Ectodermal cell (in vitro differentiated cells): ENCODE measurements around the gene SPRED3. TPM values are rescaled to one million over a fixed set of nuclear protein-coding genes. Genes with fewer than 3 reads are reported as not detected.
A peak's percentile ranks its signal among the peaks of the same experiment; 100 is the strongest.
"Not testable (repeated sequence)": the region's sequence is repeated elsewhere in the genome, so short reads cannot be mapped to it uniquely, and the experiment has no call there.

Experiments
- H3K27ac ChIP-seq: 2 replicates; pipeline ENCODE4 v1.7.0; 2013; ENCODE audit warnings: mild to moderate bottlenecking, low read depth, low read length; ENCODE audit not compliant: insufficient read depth, poor library complexity, severe bottlenecking
- H3K27me3 ChIP-seq: 2 replicates; pipeline ENCODE4 v1.7.0; 2013; ENCODE audit warnings: mild to moderate bottlenecking, low read length; ENCODE audit not compliant: insufficient read depth, control insufficient read depth, poor library complexity, severe bottlenecking
- H3K36me3 ChIP-seq: one replicate; pipeline ENCODE4 v1.7.0; 2013; ENCODE audit warnings: low read length; ENCODE audit not compliant: control insufficient read depth, insufficient read depth
- H3K4me1 ChIP-seq: one replicate; pipeline ENCODE4 v1.7.0; 2013; ENCODE audit warnings: low read length; ENCODE audit not compliant: control insufficient read depth, insufficient read depth
- H3K4me3 ChIP-seq: 2 replicates; pipeline ENCODE4 v1.7.0; 2013; ENCODE audit warnings: low read depth, low read length, control low read depth; ENCODE audit not compliant: insufficient read depth
- H3K9me3 ChIP-seq: 2 replicates; pipeline ENCODE4 v1.7.0; 2013; ENCODE audit warnings: mild to moderate bottlenecking, low read length, moderate library complexity; ENCODE audit not compliant: control insufficient read depth
- WGBS, 2 experiments: methylation state at CpG; one replicate each; pipeline ENCODE4 v1.1.7; 2013; ENCODE audit warnings: missing lambda C conversion rate in 2 of 2; 5-methylcytosine and 5-hydroxymethylcytosine counted together
- polyA plus RNA-seq, 4 experiments: library from polyadenylated mRNA; stranded (reverse); fragments of 50-300 nt; gene quantifications; one replicate each; pipeline ENCODE4 v1.2.3, GENCODE V29; 2013

The SPRED3 gene, protein sequence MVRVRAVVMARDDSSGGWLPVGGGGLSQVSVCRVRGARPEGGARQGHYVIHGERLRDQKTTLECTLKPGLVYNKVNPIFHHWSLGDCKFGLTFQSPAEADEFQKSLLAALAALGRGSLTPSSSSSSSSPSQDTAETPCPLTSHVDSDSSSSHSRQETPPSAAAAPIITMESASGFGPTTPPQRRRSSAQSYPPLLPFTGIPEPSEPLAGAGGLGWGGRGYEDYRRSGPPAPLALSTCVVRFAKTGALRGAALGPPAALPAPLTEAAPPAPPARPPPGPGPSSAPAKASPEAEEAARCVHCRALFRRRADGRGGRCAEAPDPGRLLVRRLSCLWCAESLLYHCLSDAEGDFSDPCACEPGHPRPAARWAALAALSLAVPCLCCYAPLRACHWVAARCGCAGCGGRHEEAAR
- polyA plus RNA-seq (2013, experiment 1 of 4) = 2.3 TPM
- polyA plus RNA-seq (2013, experiment 2 of 4) = 2.3 TPM
- 1.2 TPM for polyA plus RNA-seq (2013, experiment 3 of 4)
- polyA plus RNA-seq (2013, experiment 4 of 4) = 2.1 TPM

DNA sequence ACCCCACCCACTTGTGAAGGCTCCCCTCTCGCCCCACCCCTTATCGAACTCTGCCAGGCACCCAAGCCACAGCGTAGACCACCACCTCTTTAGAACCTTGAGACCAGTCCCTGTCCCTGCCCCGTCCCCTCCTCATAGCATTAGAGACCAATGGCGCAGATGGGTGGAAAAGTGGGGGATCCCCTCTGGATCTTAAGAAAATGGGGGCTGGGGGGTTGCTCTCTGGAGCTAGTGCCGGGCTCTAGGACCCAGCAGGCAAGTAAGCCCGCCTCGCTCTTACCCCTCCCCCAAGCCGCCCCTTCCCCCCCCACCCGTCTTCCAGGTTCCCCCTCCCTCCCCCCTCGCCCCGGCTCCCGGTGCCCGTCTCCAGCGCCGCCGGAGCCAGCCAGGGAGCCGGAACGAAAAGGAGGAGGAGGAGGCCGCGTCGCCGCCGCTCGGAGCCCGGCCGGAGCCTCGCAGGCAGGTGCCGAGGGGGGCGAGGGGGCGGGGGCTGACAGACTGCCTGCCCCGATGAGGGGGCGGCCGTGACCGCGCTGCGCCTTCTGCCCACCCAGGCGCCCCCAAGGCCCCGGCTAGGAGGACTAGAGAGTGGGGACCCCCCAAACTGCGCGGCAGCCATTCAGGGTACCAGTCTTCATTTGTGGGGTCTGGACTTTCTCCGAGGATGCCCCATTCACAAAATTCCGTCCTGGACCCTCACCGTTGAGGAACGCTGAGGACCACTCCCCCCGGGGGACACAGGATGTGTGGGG lies at the start of gene SPRED3:
SPRED3 (plus strand) TSS at position 349 of the 752 bp plus-strand sequence. CDS start 1,606 bp downstream, outside the sequence.
- Histone ChIP-seq H3K27ac (peak within 1 kb of the TSS; percentile 68), H3K4me3 (peak within 1 kb of the TSS; percentile 70), H3K27me3 (peaks cover 43% of the 10 kb centered on the region), H3K9me3 (no peaks in the 10 kb centered on the region), H3K4me1 (peaks cover 2% of the 10 kb centered on the region), H3K36me3 (no peaks in the 10 kb centered on the region)
- 1% methylated on average over 42 of the region's 46 CpGs for WGBS, 2 experiments

DNA sequence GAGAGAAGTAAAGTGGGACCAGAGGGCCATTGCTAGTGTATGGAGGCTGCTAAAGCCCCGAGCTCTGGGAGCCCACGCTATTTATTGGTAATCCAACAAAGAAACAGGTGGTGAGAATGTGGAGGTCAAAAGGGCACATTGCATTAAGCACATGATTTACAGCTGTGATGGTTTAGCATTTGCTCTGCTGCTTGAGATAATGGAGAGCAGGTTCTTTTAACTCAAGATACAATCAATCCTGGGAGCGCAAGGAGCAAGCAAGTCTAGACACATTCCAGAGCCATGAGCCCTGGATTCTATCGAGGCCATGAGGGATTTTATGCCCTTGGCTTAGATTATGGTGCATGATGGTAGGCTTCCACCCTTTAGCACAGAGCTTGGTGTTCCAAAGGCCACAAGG lies 49.5 kb upstream of the SPRED3 start:
- H3K36me3 ChIP-seq, H3K27me3 ChIP-seq, H3K4me1 ChIP-seq, H3K9me3 ChIP-seq, H3K4me3 ChIP-seq: not testable (repeated sequence)
- 48 to 67% methylated on average over 4 of the region's 4 CpGs for WGBS, 2 experiments
- H3K27ac ChIP-seq = peak overlapping the region; percentile 36

DNA sequence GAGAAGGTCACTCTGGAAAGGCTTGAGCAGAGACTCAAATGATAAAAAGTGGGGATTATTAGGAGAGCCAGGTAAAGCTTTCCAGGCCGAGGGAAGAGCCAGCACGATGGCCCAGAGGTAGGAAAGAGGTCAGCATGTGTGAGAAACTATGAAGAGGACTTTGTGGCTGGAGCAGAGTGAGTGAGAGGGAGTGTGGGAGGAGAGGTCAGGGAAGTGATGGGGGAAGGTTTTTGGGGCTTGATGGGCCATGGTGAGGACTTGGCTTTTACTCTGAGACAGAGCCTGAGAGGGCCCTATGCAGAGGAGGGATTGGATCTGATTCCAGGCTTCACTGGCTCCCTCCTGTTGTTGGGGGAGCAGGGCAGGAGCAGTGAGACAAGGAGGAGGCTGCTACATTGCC lies 47.6 kb upstream of the SPRED3 start:
- no peak overlapping the region for H3K4me3 ChIP-seq
- no peaks in the 10 kb centered on the region for H3K4me1 ChIP-seq
- H3K27ac ChIP-seq = no peak overlapping the region
- 94 to 95% methylated on average over 2 of the region's 2 CpGs for WGBS, 2 experiments
- no peaks in the 10 kb centered on the region for H3K27me3 ChIP-seq
- H3K9me3 ChIP-seq = no peaks in the 10 kb centered on the region
- H3K36me3 ChIP-seq = no peaks in the 10 kb centered on the region

DNA sequence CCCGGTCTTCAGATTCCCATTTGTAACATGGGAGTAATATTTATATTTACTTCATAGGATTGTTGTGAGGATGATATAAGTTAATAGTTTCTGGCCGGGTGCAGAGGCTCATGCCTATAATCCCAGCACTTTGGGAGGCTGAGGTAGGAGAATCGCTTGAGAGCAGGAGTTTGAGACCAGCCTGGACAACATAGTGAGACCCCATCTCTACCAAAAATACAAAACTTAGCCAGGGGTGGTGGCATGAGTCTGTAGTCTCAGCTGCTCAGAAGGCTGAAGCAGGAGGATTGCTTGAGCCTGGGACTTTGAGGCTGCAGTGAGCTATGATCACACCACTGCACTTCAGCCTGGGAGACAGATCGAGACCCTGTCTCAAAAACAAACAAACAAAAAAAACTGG lies 41.7 kb upstream of the SPRED3 start:
- H3K36me3 ChIP-seq = no peaks in the 10 kb centered on the region
- no peaks in the 10 kb centered on the region for H3K4me1 ChIP-seq
- H3K27me3 ChIP-seq = no peaks in the 10 kb centered on the region
- WGBS, 2 experiments = 84 to 92% methylated on average over 2 to 4 of the region's 4 CpGs
- H3K4me3 ChIP-seq = no peak overlapping the region
- no peaks in the 10 kb centered on the region for H3K9me3 ChIP-seq
- H3K27ac ChIP-seq = no peak overlapping the region

DNA sequence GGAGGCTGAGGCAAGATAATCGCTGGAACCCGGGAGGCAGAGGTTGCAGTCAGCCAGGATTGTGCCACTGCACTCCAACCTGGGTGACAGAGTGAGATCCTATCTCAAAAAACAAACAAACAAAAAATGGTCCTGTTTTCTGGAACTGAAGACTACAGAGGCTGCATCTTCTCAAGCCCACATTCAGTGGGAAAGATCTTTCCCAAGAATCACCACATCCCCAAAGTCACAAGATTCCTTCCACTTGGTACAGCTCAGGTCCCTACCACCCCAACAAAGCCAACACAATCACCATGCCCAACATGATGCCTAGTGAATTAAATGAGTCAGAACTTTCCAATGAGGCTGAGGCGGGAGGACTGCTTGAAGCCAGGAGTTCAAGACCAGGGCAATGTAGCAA lies 37.6 kb upstream of the SPRED3 start:
- Histone ChIP-seq H3K27me3 (peaks cover under 1% of the 10 kb centered on the region), H3K27ac (no peak overlapping the region), H3K36me3 (no peaks in the 10 kb centered on the region), H3K4me3 (no peak overlapping the region), H3K4me1 (no peaks in the 10 kb centered on the region), H3K9me3 (no peaks in the 10 kb centered on the region)
- WGBS, 2 experiments = 89 to 96% methylated on average over 3 of the region's 3 CpGs

DNA sequence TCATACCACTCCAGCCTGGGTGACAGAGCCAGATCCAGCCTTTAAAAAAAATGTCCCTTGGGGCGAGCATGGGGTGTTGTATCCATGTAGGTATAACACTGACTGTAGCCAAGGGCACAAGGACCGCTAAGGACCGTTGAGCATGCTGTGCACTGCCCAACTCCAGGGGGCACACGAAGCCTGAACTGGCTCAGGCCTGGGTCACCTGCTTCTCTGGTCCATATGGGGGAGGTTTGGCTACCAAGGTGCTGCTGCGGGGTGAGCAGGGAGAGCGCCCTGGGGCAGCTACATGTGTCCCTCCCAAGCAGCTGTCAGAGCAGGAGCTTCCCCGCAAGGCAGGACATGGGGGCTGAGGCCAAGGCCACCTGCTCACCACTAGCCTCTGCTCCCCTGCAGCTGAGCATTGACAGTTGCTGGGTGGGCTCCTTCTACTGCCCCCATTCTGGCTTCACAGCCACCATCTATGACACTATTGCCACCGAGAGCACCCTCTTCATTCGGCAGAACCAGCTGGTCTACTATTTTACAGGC lies 36.6 kb upstream of the SPRED3 start:
- no peaks in the 10 kb centered on the region for H3K36me3 ChIP-seq
- H3K4me1 ChIP-seq = no peaks in the 10 kb centered on the region
- peaks cover 9% of the 10 kb centered on the region for H3K27me3 ChIP-seq
- no peak overlapping the region for H3K4me3 ChIP-seq
- H3K9me3 ChIP-seq = no peaks in the 10 kb centered on the region
- WGBS, 2 experiments = 85 to 87% methylated on average over 9 of the region's 9 CpGs
- H3K27ac ChIP-seq = no peak overlapping the region

DNA sequence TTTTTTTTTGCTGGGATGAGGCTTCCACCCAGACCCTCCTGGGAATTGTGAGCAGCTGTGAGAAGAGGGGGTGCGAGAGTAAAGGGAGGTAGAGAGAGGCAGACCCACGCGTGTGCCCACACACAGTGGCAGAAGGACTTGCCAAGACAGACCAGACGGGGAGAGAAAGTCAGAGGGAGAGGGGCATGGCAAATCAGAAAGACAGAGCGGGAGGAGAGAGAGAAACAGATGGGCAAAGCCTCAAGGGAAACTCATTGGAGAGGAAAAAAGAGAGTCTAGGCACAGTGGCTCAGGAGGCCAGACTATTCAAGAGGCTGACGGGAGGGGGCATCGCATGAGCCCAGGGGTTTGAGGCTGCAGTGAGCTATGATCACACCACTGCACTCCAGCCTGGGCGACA lies 35.9 kb upstream of the SPRED3 start:
- H3K9me3 ChIP-seq = no peaks in the 10 kb centered on the region
- H3K4me1 ChIP-seq = no peaks in the 10 kb centered on the region
- H3K36me3 ChIP-seq = no peaks in the 10 kb centered on the region
- H3K27ac ChIP-seq = no peak overlapping the region
- 85 to 86% methylated on average over 8 of the region's 8 CpGs for WGBS, 2 experiments
- no peak overlapping the region for H3K4me3 ChIP-seq
- peaks cover 12% of the 10 kb centered on the region for H3K27me3 ChIP-seq

DNA sequence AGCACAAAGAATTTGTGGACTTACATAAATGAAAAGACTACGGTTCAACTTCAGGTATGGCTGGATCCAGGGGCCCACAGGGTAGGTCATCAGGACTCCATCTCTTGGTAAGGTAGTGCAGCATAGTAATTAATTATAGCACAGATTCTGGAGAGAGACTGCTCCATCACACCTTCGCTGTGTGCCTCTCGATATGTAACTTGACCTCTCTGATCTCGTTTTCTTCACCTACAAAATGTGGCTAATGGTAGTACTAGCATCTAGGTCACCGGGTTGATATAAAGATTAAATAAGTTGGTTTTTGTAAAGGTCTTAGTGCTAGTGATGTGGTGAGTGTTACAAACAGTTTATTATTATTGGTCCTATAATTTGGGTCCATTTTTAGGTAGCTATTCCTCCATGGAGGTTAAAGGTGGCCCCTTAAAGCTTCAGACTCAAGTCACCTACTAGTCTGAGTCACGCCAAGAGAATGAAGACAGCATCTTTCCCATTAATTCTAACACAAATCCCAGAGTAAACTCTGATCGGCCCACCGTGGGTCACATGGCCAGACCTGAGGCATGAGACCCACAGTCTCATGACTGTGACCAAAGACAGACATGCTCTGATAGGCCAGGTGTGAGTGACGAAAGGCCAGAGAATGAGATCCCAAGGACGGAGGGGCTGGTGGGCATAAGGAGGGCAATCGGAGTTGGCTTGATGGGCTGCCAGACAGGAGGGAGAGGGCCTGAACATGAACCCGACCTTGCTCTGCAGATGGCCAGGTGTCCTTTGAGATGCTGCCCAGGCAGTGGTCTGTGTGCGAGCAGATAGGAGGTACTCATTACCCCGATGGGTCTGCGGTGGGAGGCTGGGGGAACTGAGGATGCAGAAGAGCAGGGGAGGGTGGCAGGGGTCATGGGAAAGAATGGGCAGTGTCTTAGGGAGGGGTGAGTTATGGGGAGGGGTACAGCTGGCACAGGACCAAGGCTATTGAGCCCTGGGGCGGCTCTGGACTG lies 32.5 kb upstream of the SPRED3 start:
- no peak overlapping the region for H3K27ac ChIP-seq
- H3K4me3 ChIP-seq = no peak overlapping the region
- peaks cover 44% of the 10 kb centered on the region for H3K27me3 ChIP-seq
- WGBS, 2 experiments = 90 to 91% methylated on average over 16 of the region's 16 CpGs
- H3K36me3 ChIP-seq = no peaks in the 10 kb centered on the region
- H3K9me3 ChIP-seq = no peaks in the 10 kb centered on the region
- H3K4me1 ChIP-seq = no peaks in the 10 kb centered on the region

DNA sequence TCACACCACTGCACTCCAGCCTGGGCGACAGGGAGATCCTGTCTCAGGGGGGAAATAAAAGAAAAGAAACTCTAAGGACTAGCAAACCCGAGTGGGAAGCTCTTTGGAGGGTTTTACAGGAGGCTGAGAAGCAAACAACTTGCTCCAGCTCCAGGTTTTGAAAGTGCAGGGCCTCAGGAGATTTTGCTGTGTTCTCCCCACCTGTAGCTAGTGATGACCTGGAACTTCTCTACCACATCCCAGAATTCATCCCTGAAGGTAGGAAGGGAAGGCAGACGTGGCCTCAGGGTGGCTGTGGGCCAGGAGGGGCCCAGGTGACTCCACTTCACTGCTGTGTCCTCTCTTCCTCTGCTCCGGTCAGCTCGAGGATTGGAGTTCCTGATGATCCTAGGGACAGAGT lies 30.4 kb upstream of the SPRED3 start:
- H3K27ac ChIP-seq = no peak overlapping the region
- peaks cover 50% of the 10 kb centered on the region for H3K27me3 ChIP-seq
- no peaks in the 10 kb centered on the region for H3K4me1 ChIP-seq
- 77 to 81% methylated on average over 5 of the region's 5 CpGs for WGBS, 2 experiments
- no peaks in the 10 kb centered on the region for H3K9me3 ChIP-seq
- no peaks in the 10 kb centered on the region for H3K36me3 ChIP-seq
- H3K4me3 ChIP-seq = no peak overlapping the region
